Suppressor macrophage treated with lipopolysaccharide for 1 hour (primary cell): ENCODE results near the gene EPS8L2.

Experiments used
- DNase-seq, 3 donors: peaks; one replicate each; pipeline ENCODE4 v3.0.0-alpha.2; 2020 to 2022

EPS8L2 gene

DNA sequence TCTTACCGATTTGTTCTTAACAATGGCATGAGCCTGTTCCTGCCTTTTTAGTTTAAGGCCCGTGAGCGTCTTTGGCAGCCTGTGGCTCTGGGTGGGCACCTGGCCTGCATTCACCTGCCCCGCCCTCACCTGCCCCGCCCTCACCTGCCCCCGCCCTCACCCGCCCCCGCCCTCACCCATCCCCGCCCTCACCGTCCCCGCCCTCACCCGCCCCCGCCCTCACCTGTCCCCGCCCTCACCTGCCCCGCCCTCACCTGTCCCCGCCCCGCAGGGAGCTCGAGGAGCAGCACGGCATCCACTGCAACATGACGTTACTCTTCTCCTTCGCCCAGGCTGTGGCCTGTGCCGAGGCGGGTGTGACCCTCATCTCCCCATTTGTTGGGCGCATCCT, 57.0 kb downstream of the EPS8L2 start:
- no peak for DNase-seq

DNA sequence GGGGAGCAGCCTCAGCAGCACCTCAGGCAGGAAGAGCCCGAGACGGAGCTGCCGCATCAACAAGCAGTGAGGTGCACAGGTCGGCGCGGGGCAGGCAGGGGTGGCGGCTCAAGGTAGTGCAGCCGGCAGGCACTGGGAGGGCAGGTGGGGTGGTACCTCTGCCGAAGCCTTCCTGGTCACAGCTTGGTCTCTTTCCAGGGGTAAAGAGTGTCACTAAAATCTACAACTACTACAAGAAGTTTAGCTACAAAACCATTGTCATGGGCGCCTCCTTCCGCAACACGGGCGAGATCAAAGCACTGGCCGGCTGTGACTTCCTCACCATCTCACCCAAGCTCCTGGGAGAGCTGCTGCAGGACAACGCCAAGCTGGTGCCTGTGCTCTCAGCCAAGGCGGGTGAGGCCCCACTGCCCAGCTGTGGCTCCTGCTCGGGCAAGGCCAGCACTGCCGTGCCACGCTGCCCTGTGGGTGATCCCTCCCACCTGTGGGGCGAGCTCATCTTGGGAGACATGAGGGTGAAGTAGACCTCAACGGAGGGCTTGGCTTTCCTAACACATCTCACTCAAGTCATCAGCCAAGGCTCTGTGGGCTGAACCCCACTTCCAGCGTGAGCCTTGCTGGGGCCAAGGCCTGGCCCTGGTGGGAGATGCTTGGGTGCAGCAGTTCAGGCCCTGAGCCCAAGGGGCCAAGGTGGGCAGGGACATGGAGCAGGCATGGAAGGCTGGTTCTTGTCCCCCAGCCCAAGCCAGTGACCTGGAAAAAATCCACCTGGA, 57.7 kb downstream of the EPS8L2 start:
- DNase-seq = no peak

DNA sequence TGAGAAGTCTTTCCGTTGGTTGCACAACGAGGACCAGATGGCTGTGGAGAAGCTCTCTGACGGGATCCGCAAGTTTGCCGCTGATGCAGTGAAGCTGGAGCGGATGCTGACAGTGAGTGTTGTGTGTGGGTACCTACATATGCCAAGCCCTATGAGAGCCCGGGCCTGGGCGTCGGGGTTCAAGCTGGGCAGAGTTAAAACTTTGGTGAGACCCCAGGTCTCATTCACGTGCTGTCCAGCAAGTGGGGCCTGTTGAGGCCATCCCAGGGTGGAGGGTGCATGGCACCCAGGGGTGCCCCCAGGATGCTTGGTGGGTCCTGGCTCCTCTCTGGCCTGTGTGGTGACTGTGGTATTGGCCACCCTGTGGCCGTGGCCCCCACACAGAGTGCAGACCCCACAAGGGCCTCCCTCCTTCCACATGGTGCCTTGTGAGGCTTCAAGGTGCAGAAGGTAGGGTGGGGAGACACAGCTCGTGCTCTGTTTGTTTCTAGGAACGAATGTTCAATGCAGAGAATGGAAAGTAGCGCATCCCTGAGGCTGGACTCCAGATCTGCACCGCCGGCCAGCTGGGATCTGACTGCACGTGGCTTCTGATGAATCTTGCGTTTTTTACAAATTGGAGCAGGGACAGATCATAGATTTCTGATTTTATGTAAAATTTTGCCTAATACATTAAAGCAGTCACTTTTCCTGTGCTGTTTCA, 58.4 kb downstream of the EPS8L2 start:
- DNase-seq = no peak

DNA sequence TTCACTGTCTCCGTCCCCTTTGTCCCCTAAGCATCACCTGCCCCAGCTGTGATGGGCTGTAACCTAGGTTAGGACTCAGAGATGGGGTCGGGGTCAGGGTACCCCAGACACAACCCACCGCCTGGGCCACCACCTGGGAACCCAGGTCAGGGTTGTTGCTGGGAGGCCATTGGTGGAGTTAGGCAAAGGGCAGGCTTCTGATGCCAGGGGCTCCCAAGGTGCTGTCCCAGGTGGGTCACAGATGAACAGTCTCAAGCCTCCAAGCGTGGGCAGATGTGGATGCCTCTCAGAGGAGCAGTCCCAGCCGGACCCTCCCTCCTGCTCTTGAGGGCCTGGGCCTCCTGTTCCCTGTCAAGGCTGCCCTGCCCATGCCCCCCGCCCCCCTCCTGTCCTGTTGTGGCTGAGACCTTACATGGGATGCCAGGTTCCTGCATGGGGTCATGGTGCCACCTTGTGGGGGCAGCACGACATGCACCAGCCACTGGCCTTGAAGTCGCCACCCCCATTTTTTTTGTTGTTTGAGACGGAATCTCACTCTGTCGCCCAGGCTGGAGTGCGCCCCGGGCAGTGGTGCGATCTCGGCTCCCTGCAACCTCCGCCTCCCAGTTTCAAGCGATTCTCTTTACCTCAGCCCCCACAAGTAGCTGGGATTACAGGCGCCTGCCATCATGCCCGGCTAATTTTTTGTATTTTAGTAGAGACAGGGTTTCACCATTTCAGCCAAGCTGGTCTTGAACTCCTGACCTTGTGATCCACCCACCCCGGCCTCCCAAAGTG, 59.2 kb downstream of the EPS8L2 start:
- peak; percentile 68 to 74 (median 69) for DNase-seq

DNA sequence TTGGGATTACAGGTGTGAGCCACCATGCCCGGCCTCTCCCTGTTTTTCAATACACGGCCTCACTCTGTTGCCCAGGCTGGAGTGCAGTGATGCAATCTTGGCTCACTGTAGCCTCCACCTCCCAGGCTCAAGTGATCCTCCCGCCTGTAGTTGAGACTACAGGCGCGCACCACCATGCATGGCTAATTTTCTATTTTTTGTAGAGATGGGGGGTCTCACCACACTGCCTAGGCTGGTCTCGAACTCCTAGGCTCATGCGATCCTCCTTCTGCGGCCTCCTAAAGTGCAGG, 59.7 kb downstream of the EPS8L2 start:
- no peak for DNase-seq

DNA sequence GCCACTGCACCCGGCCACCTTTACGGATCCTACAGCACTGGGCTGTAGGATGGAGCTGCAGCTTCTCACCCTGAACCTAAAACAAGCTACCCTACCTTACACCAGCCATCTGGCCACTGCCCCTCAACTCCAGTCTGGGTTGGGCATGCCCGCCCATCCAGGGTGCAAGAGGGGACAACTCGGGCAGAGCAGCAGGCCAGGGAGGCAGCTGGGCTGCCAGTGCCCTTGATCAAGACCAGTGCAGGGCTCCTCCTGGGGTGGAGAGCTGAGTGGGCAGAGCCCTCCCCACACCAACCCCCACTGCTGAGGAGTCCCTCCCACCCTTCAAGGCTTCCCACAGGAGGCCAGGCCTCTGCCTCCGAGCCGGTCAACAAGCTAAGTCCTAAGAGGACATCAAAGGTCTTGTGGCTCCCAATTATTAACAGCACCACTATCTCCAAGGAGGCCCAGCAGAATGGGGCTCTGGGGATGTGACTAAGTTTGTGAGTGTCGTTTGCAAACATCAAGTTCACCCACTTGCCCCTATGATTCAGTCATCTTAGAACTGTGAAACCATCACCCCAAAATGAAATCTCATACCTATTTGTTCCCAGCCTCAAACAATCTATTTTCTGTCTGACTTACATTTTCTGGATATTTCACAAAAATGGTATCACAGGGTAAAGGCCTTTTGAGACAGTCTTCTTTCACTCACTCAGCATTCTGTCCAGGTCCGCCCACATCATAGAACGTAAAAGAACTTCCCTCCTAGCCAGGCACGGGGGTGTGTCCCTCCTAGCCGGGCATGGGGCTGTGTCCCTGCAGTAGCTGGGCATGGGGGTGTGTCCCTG, 60.3 kb downstream of the EPS8L2 start:
- peak; percentile 54 to 64 (median 58) for DNase-seq

DNA sequence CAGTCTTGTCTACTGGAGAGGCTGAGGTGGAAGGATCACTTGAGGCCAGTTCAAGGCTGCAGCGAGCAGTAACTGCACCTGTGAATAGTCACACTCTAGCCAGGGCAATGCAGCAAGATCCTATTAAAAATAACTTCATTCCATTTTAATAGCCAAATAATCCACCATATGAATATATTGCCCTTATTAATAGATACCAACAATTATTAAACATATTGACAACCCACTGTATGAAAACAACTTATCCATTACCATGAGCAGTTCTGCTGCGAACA, 60.8 kb downstream of the EPS8L2 start:
- DNase-seq = no peak

DNA sequence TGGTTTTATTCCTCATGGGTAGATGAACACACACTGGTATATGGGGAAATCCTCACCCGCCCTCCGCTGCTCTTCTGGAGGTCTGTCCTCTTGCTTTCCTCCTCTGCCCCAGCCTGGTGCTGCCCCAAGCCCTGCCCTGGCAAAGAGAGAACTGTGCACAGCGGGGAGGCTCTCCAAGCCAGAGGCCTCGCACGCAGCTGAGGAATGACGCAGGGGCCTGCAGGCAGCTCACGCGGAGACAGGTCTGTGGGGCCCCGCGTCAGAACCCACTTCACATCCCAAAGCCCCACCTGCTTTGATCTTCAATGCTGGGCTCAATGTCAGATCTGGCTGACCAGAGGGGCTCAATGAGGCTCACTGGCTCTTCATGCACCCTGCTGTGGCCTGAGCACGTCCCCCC, 61.2 kb downstream of the EPS8L2 start:
- no peak for DNase-seq

DNA sequence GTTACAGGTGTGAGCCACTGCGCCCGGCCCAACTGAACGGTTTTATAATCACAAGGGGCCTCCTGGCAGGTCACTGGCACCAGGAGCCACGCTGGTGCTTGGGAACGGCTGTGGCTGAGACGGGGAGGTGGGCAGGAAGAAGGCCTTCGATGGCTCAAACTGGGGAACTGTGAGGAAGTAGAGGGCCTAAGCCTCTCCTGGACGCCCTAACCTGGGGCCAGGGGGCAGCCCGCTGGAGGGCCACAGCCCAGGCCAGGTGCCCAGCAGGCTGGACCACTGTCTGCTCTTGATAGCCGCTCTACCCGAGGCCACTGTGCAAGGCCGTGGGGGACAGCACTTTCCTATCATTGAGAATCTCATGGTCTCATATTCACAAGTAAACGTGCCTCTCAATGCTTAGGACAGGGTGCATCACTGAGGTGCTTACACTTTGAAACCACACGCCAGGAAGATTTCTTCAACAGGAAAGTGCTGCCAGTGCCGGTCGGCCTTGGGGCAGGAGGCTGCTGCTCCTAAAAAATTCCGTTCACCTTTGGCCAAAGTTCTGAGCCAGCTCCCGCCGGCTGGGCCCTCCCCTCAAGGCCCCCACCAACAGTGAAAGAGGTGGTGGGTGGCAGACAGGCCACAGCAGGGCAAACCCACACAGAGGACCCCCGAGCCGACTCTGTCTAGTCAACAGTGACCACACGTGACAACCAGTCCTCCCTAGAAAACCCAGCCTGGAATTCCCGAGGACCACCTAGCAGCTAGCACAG, 64.0 kb downstream of the EPS8L2 start:
- DNase-seq = no peak

DNA sequence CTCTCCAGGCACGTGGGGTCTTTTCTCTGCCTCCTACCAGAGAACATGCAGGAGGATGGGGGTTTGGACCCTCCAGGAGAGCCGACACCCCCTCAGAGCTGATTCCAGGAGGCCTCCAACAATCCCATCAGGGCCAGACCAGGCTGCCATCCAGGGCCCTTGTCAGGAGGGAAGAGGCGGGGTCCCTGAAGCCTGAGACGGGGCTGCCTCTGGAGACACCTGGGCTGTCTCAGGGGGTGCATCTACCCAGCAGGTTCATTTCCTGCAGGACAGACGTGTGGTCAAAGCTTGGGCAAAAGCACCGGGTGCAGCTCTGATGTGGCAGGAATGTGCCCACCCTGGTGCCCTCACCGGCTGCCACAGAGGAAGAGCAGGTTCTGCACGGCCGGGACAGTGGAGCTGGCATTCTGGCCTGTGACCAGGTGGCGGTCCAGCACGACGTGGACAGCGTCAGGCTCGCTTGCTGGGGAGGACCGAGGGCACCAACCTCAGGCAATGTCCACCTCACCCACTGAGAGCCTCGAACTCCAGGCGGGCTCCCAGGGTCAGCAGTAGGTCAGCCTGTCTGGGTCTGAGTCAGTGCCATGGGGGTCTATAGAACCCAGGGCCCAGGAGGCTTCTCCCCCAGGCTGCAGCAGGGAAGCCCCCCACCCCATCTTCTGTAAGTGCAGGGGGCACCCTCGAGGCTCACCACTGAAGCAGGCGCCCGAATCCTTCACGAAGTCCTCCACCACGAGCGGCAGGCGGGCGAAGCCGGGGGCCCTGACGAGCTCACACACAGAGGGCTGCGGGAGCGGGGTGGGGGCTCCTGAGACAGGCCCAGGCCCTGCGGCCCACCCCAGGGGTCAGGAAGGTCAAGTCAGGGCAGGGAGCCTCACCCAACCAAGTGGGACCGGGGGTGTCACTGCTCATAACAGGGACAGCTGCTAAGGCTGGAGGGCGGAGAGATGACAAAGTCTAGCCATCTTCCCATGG, 64.9 kb downstream of the EPS8L2 start:
- no peak for DNase-seq

DNA sequence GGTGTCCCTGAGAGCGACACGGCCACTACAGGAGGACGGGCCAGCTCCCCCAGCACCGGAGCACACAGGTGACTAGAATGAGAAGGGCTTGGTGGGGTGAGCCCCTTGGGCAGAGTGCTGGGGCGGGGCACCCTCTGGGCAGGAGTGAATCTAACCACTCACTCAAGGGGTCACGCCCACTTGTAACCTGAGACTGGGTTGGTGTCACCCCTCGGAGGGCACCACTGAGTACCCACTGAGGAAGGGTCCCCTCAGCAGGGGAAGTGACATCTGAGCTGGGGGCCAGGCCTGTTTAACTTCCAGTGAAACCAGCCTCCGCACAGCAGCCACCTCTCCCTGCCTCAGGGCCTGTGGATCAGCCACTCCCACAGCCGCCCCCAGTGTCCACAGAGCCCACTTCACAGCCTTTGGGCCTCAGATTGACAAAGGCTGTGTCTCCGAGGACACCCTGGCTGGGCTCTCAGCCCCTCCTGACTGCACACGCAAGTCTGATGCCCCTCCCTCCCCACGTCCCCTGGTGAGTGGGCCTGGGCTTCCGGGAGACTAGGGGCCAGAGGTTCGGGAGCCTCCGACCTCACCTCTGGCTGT, 65.7 kb downstream of the EPS8L2 start:
- DNase-seq = no peak

DNA sequence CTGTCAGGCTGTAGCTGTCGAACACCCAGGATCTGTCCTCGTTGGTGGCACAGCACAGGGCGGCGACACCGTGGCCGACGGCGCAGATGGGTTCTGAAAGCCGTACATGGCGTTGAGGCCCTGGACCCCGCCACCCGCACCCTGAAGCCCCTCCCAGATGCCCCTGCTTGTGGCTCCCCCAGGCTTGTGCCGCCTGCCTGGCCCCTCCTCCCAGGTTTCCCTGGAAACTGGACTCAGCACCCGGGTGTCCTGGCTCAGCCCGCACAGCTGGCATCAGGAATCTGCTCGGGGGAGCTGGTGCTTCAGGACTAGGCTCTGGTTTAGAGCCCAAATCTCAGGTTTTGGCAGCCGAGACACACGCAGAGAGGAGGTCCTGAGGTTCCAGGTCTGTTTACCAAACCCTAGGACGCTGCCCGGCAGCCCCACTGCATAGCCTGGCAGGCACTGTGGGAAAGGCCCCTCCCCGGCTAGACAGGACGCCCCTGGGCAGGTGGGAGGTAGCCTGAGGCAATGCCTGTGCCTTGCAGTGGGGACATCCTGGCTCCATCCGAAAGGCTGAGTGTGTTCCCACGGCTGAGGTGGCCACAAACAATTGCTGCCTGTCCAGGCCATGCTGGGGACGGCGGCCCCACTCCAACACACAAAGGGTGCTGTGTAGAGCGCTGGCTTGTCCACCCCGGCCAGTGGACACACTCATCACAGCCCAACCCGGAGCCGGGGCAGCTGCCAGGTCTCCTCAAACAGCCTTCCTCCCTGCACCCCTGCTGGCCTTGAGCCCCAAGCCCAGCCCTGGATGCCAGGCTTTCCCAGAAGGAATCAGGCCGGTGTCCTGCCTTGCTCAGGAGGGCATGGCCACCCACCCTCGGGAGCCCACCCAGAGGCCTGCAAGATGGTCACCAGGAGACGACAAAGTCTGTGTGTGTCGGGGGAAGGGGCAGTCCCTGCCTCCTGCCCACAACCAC, 66.7 kb downstream of the EPS8L2 start:
- DNase-seq = no peak

DNA sequence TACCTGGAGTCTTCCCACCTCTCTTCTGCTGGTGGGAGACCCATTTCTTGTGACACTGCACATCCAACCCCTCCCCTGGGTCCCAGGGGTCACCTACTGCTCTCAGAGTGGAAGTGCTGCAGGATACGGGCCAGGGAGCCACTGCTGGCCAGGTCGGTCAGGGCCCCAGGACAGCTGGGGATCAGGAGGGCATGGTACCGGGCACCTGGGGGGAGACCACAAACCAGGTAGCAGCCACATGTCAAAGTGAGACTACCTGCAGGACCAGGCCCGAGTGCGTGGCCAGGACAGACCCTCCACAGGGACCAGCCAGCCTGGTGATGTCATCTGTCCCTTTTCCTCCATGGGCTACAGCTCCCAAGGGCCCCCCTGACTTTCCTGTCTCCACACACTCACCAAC, 67.4 kb downstream of the EPS8L2 start:
- no peak for DNase-seq

DNA sequence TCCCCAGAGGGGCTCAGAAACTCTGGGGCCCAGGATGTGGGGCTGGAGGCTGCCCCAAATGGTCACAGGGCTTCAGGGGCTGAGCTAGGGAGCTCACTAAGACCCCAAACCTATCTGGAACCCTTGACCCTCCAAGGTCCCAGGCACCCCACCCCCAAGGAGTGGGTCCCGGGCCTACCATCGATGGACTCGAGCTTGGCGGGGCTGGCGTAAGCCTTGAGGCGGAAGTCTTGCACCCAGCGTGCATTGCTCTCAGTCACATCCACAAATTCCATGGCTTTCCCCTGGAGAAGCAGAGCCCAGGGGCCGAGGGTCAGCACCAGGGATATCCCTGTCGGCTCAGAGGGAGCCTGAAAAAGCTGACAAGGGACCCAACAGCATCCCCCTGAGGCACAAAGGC, 67.8 kb downstream of the EPS8L2 start:
- DNase-seq = no peak

DNA sequence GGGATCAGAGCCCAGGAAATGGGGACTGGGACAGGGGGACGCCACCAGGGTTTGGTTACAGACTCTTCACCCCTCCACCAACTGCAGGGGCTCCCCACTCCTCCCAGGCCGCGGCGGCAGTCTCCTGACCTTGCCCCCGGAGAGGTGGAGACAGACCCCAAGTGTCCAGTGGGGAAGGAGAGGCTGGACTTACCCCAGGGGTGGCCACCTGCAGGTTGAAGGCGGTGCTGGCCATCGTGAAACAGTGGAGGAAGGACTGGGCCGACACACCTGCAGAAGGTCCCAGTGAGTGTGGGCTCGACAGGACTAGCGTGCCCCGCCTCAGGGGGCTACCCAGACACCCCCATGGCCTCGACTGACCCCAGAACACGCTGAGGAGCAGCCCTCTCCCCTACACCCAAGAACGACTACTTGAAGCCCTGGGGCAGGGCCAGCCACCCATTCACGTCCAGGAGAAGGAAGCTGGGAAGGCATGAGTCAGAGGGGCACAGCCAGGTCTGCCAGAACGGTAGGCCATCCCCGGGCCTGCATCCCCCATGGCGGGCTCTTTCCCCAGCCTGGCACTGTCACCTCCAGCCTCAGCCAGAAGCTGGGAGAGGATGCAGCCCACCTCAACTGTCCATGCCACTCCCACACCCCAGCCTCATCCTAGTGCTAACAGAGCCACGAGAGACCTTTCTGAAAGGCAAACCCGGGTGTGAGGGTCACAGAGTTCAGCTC, 69.0 kb downstream of the EPS8L2 start:
- no peak for DNase-seq

DNA sequence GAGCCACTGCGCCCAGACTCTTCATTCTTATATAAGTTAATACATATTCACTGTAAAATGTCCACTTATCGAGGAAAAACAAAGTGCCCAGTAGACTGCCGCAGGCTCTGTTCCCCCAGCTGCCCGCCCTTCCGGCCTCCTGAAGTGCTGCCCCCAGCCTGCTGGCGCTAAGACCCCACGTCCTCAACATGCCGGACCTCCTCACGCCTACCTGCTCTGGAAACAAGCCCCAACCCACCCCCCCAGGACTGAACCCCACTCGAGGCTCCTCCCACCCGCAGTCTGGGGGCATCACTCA, 70.2 kb downstream of the EPS8L2 start:
- DNase-seq = no peak

DNA sequence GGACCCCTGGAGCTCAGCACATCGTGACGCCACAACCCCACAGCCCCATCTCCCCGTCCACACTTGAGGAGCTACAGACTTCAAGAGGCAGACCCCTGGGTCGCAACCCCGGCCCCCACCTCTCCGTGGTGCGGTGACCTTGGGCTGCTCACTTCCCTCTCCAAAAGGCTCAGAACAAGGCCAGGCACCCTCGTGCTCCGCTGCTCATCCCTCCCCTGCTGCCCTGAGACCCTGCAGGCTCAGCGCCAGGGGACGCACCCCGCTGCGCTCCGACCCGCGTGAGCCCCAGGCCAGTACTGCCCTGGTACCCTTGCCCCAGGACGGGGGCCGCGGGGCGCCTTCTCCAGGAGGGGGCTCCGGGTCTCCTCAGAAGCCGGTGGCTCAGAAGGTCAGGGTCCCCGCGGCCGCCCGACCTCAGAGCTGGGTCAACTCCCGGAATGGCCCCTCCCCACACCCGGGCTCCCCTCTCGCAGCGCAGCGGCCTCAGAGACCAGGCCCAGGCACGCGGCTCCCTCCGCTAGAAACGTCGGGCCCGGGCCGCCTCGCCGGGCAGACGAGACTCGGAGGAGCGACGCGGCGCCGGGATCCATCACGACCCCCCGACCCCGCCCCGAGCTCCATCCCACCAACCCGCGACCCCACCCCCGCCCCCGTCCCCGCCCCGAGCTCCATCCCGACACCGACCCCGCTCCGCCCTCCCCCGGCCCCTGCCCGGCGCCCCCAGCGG, 70.7 kb downstream of the EPS8L2 start:
- DNase-seq = peak; percentile 39 to 62 (median 42)
